ENCODE measurements around the gene CEP135.
"Not testable (repeated sequence)": the region's sequence is repeated elsewhere in the genome, so short reads cannot be mapped to it uniquely, and the experiment has no call there.

CEP135 gene

GRCh38 chr4:56040842-56041241 is 92.1 kb downstream of the CEP135 start:
- no peak for DNase-seq

- DNase-seq, result no peak
Measured at GRCh38 chr4:56042225-56042624, 93.5 kb downstream of the CEP135 start.

DNA sequence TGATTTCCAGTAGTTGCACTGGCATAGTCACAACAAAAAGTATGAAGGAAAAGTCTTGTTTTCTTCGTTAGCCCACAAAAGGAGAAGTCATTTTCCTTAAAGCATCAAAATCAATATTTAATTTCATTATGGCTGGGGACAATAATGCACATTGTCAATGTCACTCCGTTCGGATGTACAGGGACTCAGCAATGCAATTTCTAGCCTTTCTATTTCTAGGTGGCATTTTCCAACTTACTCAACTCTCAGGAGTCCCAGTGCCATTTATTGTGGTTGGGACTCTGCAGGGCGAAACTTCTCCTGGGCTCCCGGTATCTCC is 99.6 kb downstream of the CEP135 start:
- DNase-seq, result no peak

DNA sequence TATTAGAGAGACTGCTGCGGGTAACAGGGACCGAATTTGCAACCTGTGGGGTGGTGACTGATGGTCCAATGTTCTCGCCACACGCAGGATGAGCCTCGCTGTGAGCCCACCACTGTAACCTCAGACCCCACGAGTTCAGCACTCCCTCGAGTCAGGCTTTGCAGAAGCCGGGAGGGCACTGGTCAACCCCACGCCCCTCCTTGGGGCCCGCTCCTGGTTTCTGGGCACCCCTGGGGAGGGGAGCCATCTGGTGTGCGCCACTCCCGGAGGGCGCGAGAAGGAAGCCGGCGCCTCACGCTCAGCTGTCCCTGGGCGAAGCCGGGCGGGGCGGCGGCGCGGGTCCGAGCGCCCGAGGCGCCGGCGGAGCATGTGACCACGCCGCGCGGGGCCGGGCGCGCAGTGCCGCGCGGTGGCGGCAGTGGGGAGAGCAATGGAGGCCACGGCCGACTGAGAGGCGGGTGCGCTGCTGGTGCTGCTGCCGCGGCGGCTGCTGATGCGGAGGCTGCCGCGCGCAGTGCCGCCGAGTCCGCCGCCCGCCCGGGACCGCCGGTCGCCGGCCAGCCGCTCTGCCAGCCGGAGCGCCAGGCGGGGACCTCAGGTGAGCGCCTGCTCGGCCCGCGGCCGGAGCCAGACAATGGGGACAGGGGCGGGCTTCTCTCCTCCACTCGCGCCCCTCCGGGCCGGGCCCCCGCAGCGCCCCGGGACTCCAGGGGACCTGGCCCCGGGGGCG is 100.1 kb downstream of the CEP135 start:
- peak; percentile 39 for DNase-seq

DNA sequence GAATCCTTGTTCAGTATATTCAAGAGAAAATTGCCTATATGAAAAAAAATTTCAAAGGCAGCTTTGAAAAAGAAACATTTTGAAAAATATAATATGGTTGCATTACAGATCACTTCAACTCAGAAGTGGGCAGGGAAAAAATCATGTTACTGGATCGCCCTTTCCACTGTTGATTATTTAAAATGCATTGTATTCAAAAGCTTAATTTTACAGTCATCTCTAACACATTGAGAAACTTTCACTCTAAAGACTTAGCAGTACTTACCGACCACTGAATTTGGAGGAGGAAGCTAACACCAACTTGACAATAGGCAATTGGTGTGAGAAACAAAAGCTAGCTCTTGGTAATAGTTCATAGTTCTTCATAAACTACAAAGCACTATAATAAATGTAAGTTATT is 101.9 kb downstream of the CEP135 start:
- no peak for DNase-seq

- no peak for DNase-seq
Measured at GRCh38 chr4:56051029-56051709, 102.4 kb downstream of the CEP135 start.

DNA sequence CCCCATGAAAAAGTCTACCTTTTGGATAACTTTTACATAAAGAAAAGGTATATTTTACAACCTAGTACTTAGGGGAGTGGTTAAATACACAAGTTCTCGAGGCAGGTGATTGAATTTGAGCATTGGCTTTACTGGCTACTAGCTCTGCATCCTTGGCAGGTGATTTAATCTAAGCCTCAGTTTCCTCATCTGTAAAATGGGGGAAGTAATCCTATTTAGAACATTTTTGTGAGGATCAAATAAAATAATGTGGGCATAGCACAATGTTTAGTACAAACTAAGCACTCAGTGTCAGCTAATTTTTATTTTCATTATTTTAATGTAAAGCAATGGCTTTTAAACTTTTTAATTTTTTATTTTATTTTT is 102.9 kb downstream of the CEP135 start:
- no peak for DNase-seq

GRCh38 chr4:56052481-56052880 is 103.7 kb downstream of the CEP135 start:
- DNase-seq, result no peak

DNA sequence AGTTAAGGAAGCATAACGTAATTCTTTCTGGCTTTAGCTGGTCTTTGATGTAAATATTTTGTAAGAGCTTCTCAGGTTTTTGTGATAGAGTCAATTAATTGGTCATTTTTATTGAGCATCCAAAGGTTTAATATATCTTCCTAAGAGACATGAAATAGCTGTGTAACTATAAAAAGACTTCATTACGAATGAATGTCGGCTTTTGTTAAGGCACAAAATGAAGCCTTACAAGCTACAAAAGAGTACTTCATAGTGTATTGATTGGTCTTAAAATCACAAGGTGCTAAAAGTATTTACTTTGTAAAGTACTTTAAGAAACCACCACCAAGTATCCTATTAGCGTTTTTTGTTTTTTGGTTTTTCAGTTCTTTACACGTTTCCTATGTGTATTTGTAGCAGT is 104.2 kb downstream of the CEP135 start:
- DNase-seq, result no peak

DNA sequence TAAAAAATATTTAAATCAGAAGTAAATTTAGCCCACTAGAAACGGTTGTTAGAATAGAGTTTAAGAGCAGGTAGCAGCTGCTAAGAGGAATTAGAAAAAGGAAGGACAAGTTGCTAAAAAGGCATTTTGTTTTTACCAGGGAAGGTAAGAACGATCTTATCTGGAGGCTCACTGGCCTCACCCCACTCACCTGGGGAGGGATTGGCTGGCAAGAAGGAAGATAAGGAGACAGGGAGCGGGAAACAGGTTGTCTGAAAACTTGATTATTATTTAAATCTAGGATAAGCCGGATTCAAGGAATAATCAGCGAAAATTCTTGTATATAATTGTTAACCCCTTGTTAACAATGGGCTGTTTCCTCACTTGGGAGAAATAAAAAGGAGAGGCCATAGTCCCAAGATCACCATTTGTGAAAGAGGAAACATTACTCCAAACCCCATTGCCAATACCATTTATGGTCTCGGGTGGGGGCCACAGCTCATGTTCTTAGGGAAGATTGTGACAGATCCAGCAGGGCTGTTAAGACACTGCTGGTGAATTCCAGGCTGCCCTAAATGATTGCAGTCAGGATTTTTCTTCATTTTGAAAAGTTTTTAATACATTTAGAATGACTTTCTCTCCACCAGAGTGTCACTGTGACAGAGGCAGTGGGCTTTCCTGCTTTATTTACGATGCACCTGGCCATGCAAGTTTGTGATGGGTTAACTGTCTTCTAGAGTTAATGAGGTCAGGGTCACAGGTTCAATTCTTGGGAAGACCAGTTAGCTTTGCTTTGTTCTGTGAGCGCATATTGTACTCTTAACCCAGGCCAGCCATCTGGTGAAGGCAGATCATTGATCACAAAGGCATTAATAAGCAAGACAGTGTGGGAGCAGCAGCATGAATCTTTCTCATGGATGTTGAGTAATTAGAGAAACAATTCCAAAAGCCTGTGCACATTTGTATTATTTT is 106.6 kb downstream of the CEP135 start:
- no peak for DNase-seq

- DNase-seq, result no peak
Measured at GRCh38 chr4:56055991-56056390, 107.2 kb downstream of the CEP135 start.

DNA sequence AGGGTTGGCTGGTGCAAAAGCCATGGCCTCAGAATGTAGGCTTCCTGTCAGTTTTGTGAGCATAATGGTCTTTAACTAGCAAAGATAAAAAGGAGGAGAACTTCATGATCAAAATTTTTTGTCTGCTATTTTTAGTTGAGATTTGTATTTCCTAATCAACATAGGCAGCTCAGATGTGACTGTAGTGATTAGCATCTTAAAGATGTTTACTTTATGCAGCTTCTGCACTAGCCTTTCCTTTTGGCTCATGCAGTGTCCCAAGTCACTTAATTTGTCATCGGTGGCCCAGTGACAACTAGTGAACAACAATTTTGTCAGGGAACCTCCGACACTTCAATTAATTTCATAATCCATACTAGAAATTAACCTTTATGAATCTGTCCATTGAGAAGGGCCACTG is 109.8 kb downstream of the CEP135 start:
- no peak for DNase-seq

DNA sequence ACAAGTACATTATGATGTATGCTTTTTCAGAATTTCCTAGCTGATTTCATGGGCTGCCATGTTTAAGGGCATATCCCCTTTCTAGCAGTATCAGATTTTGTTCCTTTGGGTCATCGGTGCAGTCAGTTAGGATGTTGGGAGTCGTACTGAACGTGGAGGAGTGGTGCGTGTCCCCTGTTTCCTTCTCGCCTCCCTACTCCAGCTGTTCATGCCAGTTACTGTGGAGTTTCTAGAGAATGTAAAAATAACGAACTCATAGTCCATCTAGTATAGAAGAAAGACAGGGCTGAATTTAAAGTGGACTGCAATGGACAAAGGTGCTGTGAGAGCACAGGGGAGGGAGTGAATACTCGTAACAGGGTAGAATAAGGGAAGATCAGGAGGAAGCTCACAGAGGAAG is 111.3 kb downstream of the CEP135 start:
- no peak for DNase-seq

GRCh38 chr4:56062106-56062505 is 113.4 kb downstream of the CEP135 start:
- no peak for DNase-seq

DNA sequence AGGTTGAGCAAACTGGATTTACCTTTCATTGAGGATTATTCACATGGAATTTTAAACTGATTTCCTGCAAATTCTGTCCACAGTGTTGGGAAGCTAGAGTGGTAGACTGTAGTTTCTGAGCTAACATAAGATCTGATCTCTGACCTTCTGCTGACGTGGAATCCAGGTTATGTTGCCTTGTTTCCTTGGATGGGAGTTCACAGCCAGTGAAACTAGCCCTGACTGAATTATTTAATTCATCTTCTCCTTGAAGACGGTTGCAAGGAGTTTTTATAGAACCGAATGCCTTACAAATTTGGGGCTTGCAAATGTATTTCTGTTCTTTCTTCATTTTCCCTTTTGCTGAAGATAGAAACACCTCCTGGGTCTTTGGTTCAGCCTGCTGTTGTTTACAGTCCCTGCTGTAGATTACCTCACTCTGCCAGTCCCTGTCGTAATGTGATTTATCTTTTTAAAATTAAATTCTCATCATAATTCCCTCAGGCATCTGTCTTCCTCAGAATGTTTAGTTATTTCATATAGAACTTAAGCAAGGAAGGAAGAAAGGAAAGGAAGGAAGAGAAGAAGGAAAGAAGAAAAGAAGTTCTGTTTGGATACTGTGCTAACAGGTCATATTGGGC is 113.9 kb downstream of the CEP135 start:
- no peak for DNase-seq

DNA sequence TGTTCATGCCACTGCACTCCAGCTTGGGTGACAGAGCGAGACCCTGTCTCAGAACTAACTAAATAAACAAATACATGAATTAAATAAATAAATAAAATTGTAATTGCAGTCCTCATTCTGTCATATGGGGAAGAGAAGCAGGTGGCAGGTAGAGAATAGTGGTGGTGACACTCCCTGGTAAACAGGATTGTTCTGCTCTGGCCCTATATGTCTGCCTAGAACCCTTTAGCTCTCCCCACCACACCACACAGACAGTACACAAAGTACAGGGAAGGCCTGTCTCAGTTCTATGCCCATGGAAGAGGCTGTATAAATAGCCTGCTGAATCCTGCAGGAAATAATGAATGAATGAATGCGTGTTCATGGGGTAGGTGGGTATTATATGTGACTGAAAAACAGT is 117.7 kb downstream of the CEP135 start:
- no peak for DNase-seq

GRCh38 chr4:56067826-56068225 is 119.1 kb downstream of the CEP135 start:
- no peak for DNase-seq

- not testable (repeated sequence) for DNase-seq
Measured at GRCh38 chr4:56072730-56073129, 124.0 kb downstream of the CEP135 start.

DNA sequence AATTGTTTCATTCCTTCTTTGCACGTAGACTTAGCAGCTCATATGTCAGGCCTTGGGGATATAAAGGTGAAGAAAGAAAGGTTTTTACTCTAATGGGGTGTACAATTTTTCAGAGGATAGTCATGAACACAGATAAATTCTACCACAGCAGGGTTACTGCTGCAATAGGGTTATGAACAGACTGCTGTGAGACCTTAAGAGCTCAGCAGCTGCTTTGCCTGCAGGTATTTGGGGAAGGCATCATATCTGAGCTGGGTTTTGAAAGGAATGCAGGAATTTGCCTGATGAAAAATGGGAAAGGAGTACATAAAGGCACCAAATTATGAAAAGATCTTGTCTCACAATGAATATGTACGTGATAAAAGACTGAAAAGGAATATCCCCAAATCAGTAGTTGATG is 128.9 kb downstream of the CEP135 start:
- no peak for DNase-seq

GRCh38 chr4:56078866-56079265 is 130.1 kb downstream of the CEP135 start:
- no peak for DNase-seq

DNA sequence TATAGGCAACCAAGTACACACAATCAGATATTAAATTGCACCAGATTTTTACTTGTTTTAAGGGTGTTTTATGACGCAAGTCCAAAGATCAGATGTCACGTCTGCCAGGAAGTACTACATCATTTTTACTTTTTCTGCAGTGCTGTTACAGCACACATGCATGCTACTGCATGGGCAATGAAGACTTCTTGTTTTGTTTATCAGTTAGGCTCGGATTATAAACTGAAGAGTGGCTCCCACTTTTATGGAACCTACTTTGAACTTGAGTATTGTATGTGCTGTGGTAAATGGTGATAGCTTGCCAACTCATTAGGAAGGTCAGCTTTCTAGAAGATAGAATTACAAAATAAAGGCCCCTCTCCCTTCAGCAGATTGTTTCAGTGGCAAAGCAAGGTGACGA is 131.6 kb downstream of the CEP135 start:
- no peak for DNase-seq

DNA sequence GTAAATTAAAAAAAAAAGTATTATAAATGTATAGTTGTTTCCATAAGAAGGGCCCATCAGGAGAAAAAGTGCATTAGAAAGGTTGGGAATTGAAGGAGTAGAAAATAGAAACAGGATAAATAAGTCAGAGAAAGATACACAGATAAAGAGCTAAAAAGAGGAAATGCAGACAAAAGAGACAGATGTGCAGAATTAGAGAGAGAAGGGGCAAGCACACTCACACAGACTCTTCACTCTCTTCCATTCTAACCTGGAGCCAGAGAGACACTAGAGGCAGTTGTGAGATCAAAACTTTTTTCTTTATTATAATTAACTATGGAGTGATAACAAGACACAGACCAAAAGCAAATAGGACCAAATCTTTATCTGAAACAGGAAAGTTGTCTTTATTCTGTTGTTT is 134.1 kb downstream of the CEP135 start:
- no peak for DNase-seq
